Transverse colon (tissue), 4 donors: ENCODE data around the gene TMEM45B.
"Not testable (repeated sequence)": the region's sequence is repeated elsewhere in the genome, so short reads cannot be mapped to it uniquely, and the experiment has no call there.

Source experiments
- CTCF ChIP-seq, 5 experiments: fragments of 200-600 bp in 3 of 5; fragments of 450-650 bp in 2 of 5; sonication (generic) in 3 of 5; IDR thresholded peaks; 1 replicate in 2 of 5; 2 replicates in 3 of 5; pipeline ENCODE4 v1.5.1; 2016 to 2017; ENCODE audit warnings: antibody characterized with exemption in 5 of 5, inconsistent platforms in 3 of 5, mild to moderate bottlenecking in 2 of 5, moderate library complexity in 1 of 5
- EP300 ChIP-seq: sonication (generic); formaldehyde crosslinking; IDR thresholded peaks from one replicate; pipeline ENCODE4 v1.6.1; 2017; ENCODE audit warnings: antibody characterized with exemption, low read depth
- POLR2A ChIP-seq: fragments of 450-650 bp; IDR thresholded peaks from one replicate; pipeline ENCODE4 v1.6.1; 2016; ENCODE audit warnings: antibody characterized with exemption, mild to moderate bottlenecking, moderate library complexity
- POLR2AphosphoS5 ChIP-seq, 3 donors: sonication (generic); formaldehyde crosslinking; IDR thresholded peaks; one replicate each; pipeline ENCODE4 v1.6.1; 2016; ENCODE audit warnings: antibody characterized with exemption in 3 of 3

- not testable (repeated sequence) for TF ChIP-seq POLR2AphosphoS5 (IDR thresholded peaks at IDR 0.05); POLR2A; CTCF (IDR thresholded peaks at IDR 0.05); EP300
Observed at GRCh38 chr11:129868626-129869025, 53.0 kb downstream of the TMEM45B start.
